HepG2 (cell line): ENCODE data around the gene TBCD. TPM values are rescaled to one million over a fixed set of nuclear protein-coding genes. Genes with fewer than 3 reads are reported as not detected.

ENCODE experiments used
- CAMTA2 ChIP-seq: sonication (generic); formaldehyde crosslinking; IDR thresholded peaks from 2 replicates; pipeline ENCODE4 v1.4.0; 2020; ENCODE audit warnings: mild to moderate bottlenecking, missing genetic modification reagents, borderline replicate concordance
- EED ChIP-seq: sonication (generic); formaldehyde crosslinking; IDR thresholded peaks from 2 replicates; pipeline ENCODE4 v1.5.0; 2020; ENCODE audit warnings: mild to moderate bottlenecking, missing genetic modification reagents
- EHMT2 ChIP-seq: fragments of 200-600 bp; sonication (generic); IDR thresholded peaks from 2 replicates; pipeline ENCODE4 v1.7.0; 2017; ENCODE audit warnings: antibody characterized with exemption, low read depth, low read length, borderline replicate concordance
- ESRRA ChIP-seq: sonication (generic); formaldehyde crosslinking; IDR thresholded peaks from 2 replicates; pipeline ENCODE4 v1.5.1; 2020; ENCODE audit warnings: mild to moderate bottlenecking, low read depth, missing genetic modification reagents
- HDAC2 ChIP-seq: sonication (generic); formaldehyde crosslinking; IDR thresholded peaks from 2 replicates; pipeline ENCODE4 v1.4.0; 2020; ENCODE audit warnings: missing genetic modification reagents
- KDM4B ChIP-seq: sonication (generic); formaldehyde crosslinking; IDR thresholded peaks from 2 replicates; pipeline ENCODE4 v1.4.0; 2020; ENCODE audit warnings: missing genetic modification reagents
- KLF6 ChIP-seq: IDR thresholded peaks from 2 replicates; pipeline ENCODE4 v1.8.0; 2016; ENCODE audit warnings: missing biosample characterization, missing genetic modification reagents
- MLLT10 ChIP-seq: sonication (generic); formaldehyde crosslinking; IDR thresholded peaks from 2 replicates; pipeline ENCODE4 v1.4.0; 2020; ENCODE audit warnings: missing genetic modification reagents
- NBN ChIP-seq: fragments of 450-650 bp; conservative IDR thresholded peaks from 2 replicates; pipeline ENCODE4 v1.6.1; 2017
- PATZ1 ChIP-seq: sonication (generic); formaldehyde crosslinking; IDR thresholded peaks from 2 replicates; pipeline ENCODE4 v1.4.0; 2020; ENCODE audit warnings: missing genetic modification reagents
- RBAK ChIP-seq: sonication (generic); formaldehyde crosslinking; IDR thresholded peaks from 2 replicates; pipeline ENCODE4 v1.5.1; 2020; ENCODE audit warnings: mild to moderate bottlenecking, missing genetic modification reagents
- SKI ChIP-seq: fragments of 450-650 bp; IDR thresholded peaks from one replicate; pipeline ENCODE4 v1.6.1; 2018; ENCODE audit warnings: mild to moderate bottlenecking; ENCODE audit not compliant: partially characterized antibody
- SRSF4 ChIP-seq: fragments of 200-400 bp; formaldehyde crosslinking; IDR thresholded peaks from one replicate; pipeline ENCODE4 v1.6.1; 2018; ENCODE audit warnings: mild to moderate bottlenecking, low read depth, low read length, moderate library complexity; ENCODE audit not compliant: poor library complexity, severe bottlenecking
- ZBTB37 ChIP-seq: sonication (generic); formaldehyde crosslinking; IDR thresholded peaks from 2 replicates; pipeline ENCODE4 v1.4.0; 2020; ENCODE audit warnings: mild to moderate bottlenecking, missing genetic modification reagents
- ZFP36 ChIP-seq: fragments of 150-350 bp; IDR thresholded peaks from 2 replicates; pipeline ENCODE4 v1.6.1; 2018; ENCODE audit warnings: borderline replicate concordance, low read length, low read depth; ENCODE audit not compliant: partially characterized antibody
- ZFP36L2 ChIP-seq: sonication (generic); formaldehyde crosslinking; IDR thresholded peaks from 2 replicates; pipeline ENCODE4 v1.4.0; 2020; ENCODE audit warnings: missing genetic modification reagents
- ZMYM4 ChIP-seq: sonication (generic); formaldehyde crosslinking; IDR thresholded peaks from 2 replicates; pipeline ENCODE4 v1.8.1; 2023; ENCODE audit warnings: mild to moderate bottlenecking, missing genetic modification reagents
- ZNF121 ChIP-seq: sonication (generic); formaldehyde crosslinking; IDR thresholded peaks from 2 replicates; pipeline ENCODE4 v1.5.0; 2020; ENCODE audit warnings: mild to moderate bottlenecking, missing genetic modification reagents
- ZNF296 ChIP-seq: sonication (generic); formaldehyde crosslinking; conservative IDR thresholded peaks from 2 replicates; pipeline ENCODE4 v1.5.0; 2020; ENCODE audit warnings: mild to moderate bottlenecking, missing genetic modification reagents
- ZNF615 ChIP-seq: sonication (generic); formaldehyde crosslinking; IDR thresholded peaks from 2 replicates; pipeline ENCODE4 v1.5.0; 2020; ENCODE audit warnings: mild to moderate bottlenecking, missing genetic modification reagents, borderline replicate concordance
- polyA plus RNA-seq, 8 experiments: library from polyadenylated mRNA; depleted of rRNA in 3 of 8; stranded (reverse) in 7 of 8; unstranded in 1 of 8; fragments of >200 nt; fragmentation: Illumina TruSeq in 4 of 8; extraction: Trizol in 4 of 8; gene quantifications; 2 replicates each; pipeline versions ENCODE4 v1.2.1 to v1.2.3, GENCODE V29; 2011 to 2016; ENCODE audit warnings: low read depth in 4 of 8, missing spikeins in 1 of 8, mixed read lengths in 1 of 8; ENCODE audit not compliant: insufficient read depth in 1 of 8
- total RNA-seq, 5 experiments: library from RNA; depleted of rRNA; stranded (reverse); fragments of >200 nt; fragmentation: Illumina TruSeq; extraction: Trizol; gene quantifications; 2 replicates each; pipeline ENCODE4 v1.2.3, GENCODE V29; 2016; ENCODE audit warnings: low read depth in 1 of 5
- TF ChIP-seq, protein P1 (sequence below): sonication (generic); formaldehyde crosslinking; IDR thresholded peaks from 2 replicates; pipeline ENCODE4 v1.4.0; 2020; ENCODE audit warnings: mild to moderate bottlenecking, missing genetic modification reagents
- TF ChIP-seq, protein P2 (sequence below): sonication (generic); formaldehyde crosslinking; IDR thresholded peaks from 2 replicates; pipeline ENCODE4 v1.4.0; 2020; ENCODE audit warnings: mild to moderate bottlenecking, missing genetic modification reagents
- TF ChIP-seq, protein P3 (sequence below): IDR thresholded peaks from 2 replicates; pipeline ENCODE4 v1.6.1; 2018; ENCODE audit warnings: missing genetic modification reagents, mild to moderate bottlenecking, missing compliant biosample characterization

The TBCD gene
- total and polyA plus RNA-seq, 2 of the 13 experiments (the other 11 are each of a cell fraction or from before 2014, with no cell fraction given), result 33.9 to 54.8 TPM

GRCh38 chr17:82751571-82752370 lies at the start of gene TBCD (continued):
- TF ChIP-seq ZNF296 (CRISPR knock-in tag) (no peak), KLF6 (CRISPR knock-in tag) (peak; percentile 97), ESRRA (CRISPR knock-in tag) (no peak), HDAC2 (CRISPR knock-in tag) (peak; percentile 91), MLLT10 (CRISPR knock-in tag) (no peak), EED (CRISPR knock-in tag) (peak; percentile 94), RBAK (CRISPR knock-in tag) (no peak), ZFP36 (no peak), ZNF121 (CRISPR knock-in tag) (peak; percentile 67), EHMT2 (no peak), KDM4B (CRISPR knock-in tag) (peak; percentile 17; the same call in 1 of the 2 replicates), SKI (peak; percentile 58), ZNF615 (CRISPR knock-in tag) (no peak), ZBTB37 (CRISPR knock-in tag) (no peak), ZMYM4 (CRISPR knock-in tag) (peak; percentile 93), ZFP36L2 (CRISPR knock-in tag) (no peak), SRSF4 (no peak), PATZ1 (CRISPR knock-in tag) (peak; percentile 66), NBN (no peak), CAMTA2 (CRISPR knock-in tag) (no peak)
- TF ChIP-seq, protein P1, sequence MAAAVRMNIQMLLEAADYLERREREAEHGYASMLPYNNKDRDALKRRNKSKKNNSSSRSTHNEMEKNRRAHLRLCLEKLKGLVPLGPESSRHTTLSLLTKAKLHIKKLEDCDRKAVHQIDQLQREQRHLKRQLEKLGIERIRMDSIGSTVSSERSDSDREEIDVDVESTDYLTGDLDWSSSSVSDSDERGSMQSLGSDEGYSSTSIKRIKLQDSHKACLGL (CRISPR knock-in tag), result peak; percentile 85
- TF ChIP-seq, protein P2, sequence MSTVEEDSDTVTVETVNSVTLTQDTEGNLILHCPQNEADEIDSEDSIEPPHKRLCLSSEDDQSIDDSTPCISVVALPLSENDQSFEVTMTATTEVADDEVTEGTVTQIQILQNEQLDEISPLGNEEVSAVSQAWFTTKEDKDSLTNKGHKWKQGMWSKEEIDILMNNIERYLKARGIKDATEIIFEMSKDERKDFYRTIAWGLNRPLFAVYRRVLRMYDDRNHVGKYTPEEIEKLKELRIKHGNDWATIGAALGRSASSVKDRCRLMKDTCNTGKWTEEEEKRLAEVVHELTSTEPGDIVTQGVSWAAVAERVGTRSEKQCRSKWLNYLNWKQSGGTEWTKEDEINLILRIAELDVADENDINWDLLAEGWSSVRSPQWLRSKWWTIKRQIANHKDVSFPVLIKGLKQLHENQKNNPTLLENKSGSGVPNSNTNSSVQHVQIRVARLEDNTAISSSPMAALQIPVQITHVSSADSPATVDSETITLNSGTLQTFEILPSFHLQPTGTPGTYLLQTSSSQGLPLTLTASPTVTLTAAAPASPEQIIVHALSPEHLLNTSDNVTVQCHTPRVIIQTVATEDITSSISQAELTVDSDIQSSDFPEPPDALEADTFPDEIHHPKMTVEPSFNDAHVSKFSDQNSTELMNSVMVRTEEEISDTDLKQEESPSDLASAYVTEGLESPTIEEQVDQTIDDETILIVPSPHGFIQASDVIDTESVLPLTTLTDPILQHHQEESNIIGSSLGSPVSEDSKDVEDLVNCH (CRISPR knock-in tag), result no peak
- TF ChIP-seq, protein P3, sequence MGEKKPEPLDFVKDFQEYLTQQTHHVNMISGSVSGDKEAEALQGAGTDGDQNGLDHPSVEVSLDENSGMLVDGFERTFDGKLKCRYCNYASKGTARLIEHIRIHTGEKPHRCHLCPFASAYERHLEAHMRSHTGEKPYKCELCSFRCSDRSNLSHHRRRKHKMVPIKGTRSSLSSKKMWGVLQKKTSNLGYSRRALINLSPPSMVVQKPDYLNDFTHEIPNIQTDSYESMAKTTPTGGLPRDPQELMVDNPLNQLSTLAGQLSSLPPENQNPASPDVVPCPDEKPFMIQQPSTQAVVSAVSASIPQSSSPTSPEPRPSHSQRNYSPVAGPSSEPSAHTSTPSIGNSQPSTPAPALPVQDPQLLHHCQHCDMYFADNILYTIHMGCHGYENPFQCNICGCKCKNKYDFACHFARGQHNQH (CRISPR knock-in tag), result peak; percentile 85
